Nephron (organoid): ENCODE results near the gene TRIM17.
A peak's percentile ranks its signal among the peaks of the same experiment; 100 is the strongest.

Experiments used
- H3K27ac Mint-ChIP-seq, 3 experiments: 2 replicates each; pipeline ENCODE4 v1.8.0; 2020; ENCODE audit warnings: mixed read lengths in 3 of 3, mild to moderate bottlenecking in 2 of 3, moderate library complexity in 1 of 3
- H3K27me3 Mint-ChIP-seq: 2 replicates; pipeline ENCODE4 v1.8.0; 2021; ENCODE audit warnings: low read depth, mild to moderate bottlenecking, moderate library complexity, mixed read lengths
- H3K36me3 Mint-ChIP-seq: 2 replicates; pipeline ENCODE4 v1.8.0; 2020; ENCODE audit warnings: low read depth, mixed read lengths
- H3K4me1 Mint-ChIP-seq: 2 replicates; pipeline ENCODE4 v1.8.0; 2020; ENCODE audit warnings: mixed read lengths
- H3K4me3 Mint-ChIP-seq, 3 experiments: 2 replicates each; pipeline ENCODE4 v1.8.0; 2020; ENCODE audit warnings: mild to moderate bottlenecking in 3 of 3, mixed read lengths in 3 of 3, moderate library complexity in 2 of 3
- H3K9me3 Mint-ChIP-seq: 2 replicates; pipeline ENCODE4 v1.8.0; 2020; ENCODE audit warnings: mixed read lengths
- TF ChIP-seq, protein P1 (sequence below), 3 experiments: fragments of 200-600 bp; sonication (generic); IDR thresholded peaks; one replicate each; pipeline ENCODE4 v1.5.0; 2021; ENCODE audit warnings: antibody characterized with exemption in 3 of 3; ENCODE audit not compliant: unreplicated experiment in 3 of 3

TRIM17 gene

GRCh38 chr1:228463009-228463558, 46.4 kb upstream of the TRIM17 start:
- TF ChIP-seq, protein P1, sequence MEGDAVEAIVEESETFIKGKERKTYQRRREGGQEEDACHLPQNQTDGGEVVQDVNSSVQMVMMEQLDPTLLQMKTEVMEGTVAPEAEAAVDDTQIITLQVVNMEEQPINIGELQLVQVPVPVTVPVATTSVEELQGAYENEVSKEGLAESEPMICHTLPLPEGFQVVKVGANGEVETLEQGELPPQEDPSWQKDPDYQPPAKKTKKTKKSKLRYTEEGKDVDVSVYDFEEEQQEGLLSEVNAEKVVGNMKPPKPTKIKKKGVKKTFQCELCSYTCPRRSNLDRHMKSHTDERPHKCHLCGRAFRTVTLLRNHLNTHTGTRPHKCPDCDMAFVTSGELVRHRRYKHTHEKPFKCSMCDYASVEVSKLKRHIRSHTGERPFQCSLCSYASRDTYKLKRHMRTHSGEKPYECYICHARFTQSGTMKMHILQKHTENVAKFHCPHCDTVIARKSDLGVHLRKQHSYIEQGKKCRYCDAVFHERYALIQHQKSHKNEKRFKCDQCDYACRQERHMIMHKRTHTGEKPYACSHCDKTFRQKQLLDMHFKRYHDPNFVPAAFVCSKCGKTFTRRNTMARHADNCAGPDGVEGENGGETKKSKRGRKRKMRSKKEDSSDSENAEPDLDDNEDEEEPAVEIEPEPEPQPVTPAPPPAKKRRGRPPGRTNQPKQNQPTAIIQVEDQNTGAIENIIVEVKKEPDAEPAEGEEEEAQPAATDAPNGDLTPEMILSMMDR (IDR thresholded peaks at IDR 0.05; ENCODE audit: unreplicated experiment in 3 of 3), result no peak
- no peaks in the 10 kb centered on the region for H3K9me3 Mint-ChIP-seq

GRCh38 chr1:228462560-228462959, 45.9 kb upstream of the TRIM17 start:
- Mint-ChIP-seq H3K27me3 (peaks cover 33% of the 10 kb centered on the region), H3K4me1 (peaks cover 26% of the 10 kb centered on the region), H3K36me3 (no peaks in the 10 kb centered on the region), H3K4me3 (peak overlapping the region; percentile 86 to 90 (median 88)), H3K9me3 (no peaks in the 10 kb centered on the region), H3K27ac (no peak overlapping the region)
- TF ChIP-seq, protein P1 (IDR thresholded peaks at IDR 0.05; ENCODE audit: unreplicated experiment in 3 of 3), result no peak

More at GRCh38 chr1:228463009-228463558, 46.4 kb upstream of the TRIM17 start:
- peaks cover 33% of the 10 kb centered on the region for H3K27me3 Mint-ChIP-seq
- no peaks in the 10 kb centered on the region for H3K36me3 Mint-ChIP-seq
- H3K4me1 Mint-ChIP-seq, result peaks cover 26% of the 10 kb centered on the region
- no peak overlapping the region for H3K27ac Mint-ChIP-seq
- H3K4me3 Mint-ChIP-seq, result peak overlapping the region; percentile 86 to 90 (median 88)

DNA sequence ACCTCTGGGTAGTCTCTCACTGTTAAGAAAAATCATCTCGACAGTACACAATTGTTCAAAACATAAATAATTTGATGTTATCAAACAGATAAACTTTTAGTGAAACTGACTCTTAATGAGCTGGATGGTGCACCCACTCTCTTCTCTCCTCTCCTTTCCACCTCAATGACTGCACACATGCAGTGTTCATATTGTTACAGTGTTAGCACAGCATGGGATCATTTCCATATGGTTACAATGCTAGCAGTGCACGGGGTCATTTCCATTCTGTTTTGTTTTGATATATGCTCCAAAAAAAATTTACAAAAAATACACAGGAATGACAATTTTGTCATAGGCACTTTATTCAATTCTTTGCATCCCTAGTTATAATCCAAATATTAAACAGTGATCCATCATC, 44.2 kb upstream of the TRIM17 start:
- Mint-ChIP-seq H3K36me3 (no peaks in the 10 kb centered on the region), H3K4me1 (peaks cover 38% of the 10 kb centered on the region), H3K27ac (no peak overlapping the region), H3K9me3 (no peaks in the 10 kb centered on the region), H3K4me3 (peak overlapping the region; percentile 75 to 82 (median 78)), H3K27me3 (peaks cover 29% of the 10 kb centered on the region)
- TF ChIP-seq, protein P1 (IDR thresholded peaks at IDR 0.05; ENCODE audit: unreplicated experiment in 3 of 3), result no peak

- peaks cover 3% of the 10 kb centered on the region for H3K36me3 Mint-ChIP-seq
- H3K4me3 Mint-ChIP-seq, result peak overlapping the region; percentile 94 to 97 (median 96)
- H3K27me3 Mint-ChIP-seq, result peaks cover 24% of the 10 kb centered on the region
- TF ChIP-seq, protein P1 (IDR thresholded peaks at IDR 0.05; ENCODE audit: unreplicated experiment in 3 of 3), result peak; percentile 80 to 82 (median 81)
- peaks cover 37% of the 10 kb centered on the region for H3K4me1 Mint-ChIP-seq
- H3K27ac Mint-ChIP-seq, result peak overlapping the region; percentile 83 to 97 (median 94)
- H3K9me3 Mint-ChIP-seq, result no peaks in the 10 kb centered on the region
These were observed 42.7 kb upstream of the TRIM17 start for GRCh38 chr1:228459091-228459993.

DNA sequence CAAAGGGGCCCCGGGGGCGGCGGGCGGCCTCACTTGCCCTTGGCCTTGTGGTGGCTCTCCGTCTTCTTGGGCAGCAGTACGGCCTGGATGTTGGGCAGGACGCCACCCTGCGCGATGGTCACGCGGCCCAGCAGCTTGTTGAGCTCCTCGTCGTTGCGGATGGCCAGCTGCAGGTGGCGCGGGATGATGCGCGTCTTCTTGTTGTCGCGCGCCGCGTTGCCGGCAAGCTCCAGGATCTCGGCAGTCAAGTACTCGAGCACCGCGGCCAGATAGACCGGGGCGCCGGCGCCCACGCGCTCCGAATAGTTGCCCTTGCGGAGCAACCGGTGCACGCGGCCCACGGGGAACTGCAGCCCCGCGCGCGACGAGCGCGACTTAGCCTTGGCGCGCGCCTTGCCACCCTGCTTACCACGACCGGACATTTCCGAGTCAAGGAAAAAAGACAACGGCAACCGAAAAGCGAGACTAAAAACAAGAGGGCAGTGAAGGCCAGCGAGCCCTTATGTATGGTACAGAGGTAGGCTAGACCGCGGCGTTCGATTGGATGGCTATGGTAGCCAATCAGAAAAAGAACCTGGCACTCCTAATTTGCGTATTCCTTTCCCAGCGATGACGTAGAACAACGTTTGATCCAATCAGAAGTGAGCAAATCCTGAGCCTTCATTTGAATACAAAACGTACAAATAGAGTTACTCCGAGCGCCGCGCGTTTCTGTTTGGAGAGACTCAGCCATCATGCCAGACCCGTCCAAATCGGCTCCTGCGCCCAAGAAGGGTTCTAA, 40.9 kb upstream of the TRIM17 start:
- Mint-ChIP-seq H3K4me3 (peak overlapping the region; percentile 94 to 97 (median 96)), H3K4me1 (peaks cover 25% of the 10 kb centered on the region), H3K9me3 (no peaks in the 10 kb centered on the region), H3K36me3 (peaks cover 7% of the 10 kb centered on the region), H3K27ac (peak overlapping the region; percentile 83 to 97 (median 94)), H3K27me3 (peaks cover 9% of the 10 kb centered on the region)
- TF ChIP-seq, protein P1 (IDR thresholded peaks at IDR 0.05; ENCODE audit: unreplicated experiment in 3 of 3), result peak in 2 of 3 experiments; percentile 27 to 42
